HG03460 (cell line): ENCODE results near the gene RMI2.
"Not testable (repeated sequence)": the region's sequence is repeated elsewhere in the genome, so short reads cannot be mapped to it uniquely, and the experiment has no call there.

Source experiments
- ATAC-seq: cut with Tn5 transposase; IDR thresholded peaks from one replicate; pipeline ENCODE4 v1.9.1; 2021; ENCODE audit not compliant: unreplicated experiment

The RMI2 gene

GRCh38 chr16:11345040-11345862 lies at the start of gene RMI2:
TSS of gene RMI2 (plus strand) at chr16:11345459. CDS start at chr16:11345472, 13 bp downstream.
- peak; percentile 99 for ATAC-seq

GRCh38 chr16:11295672-11296071 lies 49.6 kb upstream of the RMI2 start:
- ATAC-seq, result no peak

- ATAC-seq, result no peak
Observed at GRCh38 chr16:11296351-11296705, 48.9 kb upstream of the RMI2 start.

DNA sequence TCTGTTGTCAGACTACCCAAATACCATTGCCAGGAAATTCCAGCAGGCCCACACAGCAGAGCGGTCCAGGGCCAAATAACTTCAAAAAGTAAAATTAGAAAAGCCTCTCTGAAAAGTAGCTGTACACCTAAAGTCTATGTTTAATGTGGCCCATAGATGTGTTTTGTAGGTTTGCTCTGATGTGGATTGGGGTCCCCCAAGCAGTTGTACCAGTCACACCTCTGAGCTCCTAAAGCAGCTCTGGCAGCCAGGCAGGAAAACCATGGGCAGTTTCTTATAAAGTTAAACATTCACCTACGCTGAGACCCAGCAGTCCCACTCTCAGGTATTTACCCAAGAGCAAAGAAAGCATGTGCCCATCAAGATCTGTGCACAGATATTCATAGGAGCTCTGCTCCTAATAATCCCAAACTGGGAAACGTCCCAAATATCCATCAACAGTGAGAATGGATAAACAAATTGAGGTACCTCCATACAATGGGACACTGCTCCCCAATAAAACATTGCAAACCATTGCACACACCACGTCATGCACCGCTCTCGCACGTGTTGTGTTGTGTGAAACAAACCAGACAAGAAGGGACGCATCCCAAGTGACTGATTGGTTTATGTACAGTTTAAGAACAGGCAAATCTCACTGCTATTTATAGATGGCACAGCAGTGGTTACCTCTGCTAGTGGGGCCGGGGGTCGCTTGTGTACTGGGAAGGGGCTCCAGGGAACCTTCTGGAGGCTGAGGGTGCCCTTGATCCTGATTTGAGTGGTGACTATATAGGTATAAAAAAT lies 48.4 kb upstream of the RMI2 start:
- ATAC-seq, result peak; percentile 28

- peak; percentile 74 for ATAC-seq
Observed at GRCh38 chr16:11297492-11298142, 47.6 kb upstream of the RMI2 start.

- ATAC-seq, result no peak
Observed at GRCh38 chr16:11298143-11298900, 46.9 kb upstream of the RMI2 start.

GRCh38 chr16:11298950-11299547 lies 46.2 kb upstream of the RMI2 start:
- not testable (repeated sequence) for ATAC-seq

DNA sequence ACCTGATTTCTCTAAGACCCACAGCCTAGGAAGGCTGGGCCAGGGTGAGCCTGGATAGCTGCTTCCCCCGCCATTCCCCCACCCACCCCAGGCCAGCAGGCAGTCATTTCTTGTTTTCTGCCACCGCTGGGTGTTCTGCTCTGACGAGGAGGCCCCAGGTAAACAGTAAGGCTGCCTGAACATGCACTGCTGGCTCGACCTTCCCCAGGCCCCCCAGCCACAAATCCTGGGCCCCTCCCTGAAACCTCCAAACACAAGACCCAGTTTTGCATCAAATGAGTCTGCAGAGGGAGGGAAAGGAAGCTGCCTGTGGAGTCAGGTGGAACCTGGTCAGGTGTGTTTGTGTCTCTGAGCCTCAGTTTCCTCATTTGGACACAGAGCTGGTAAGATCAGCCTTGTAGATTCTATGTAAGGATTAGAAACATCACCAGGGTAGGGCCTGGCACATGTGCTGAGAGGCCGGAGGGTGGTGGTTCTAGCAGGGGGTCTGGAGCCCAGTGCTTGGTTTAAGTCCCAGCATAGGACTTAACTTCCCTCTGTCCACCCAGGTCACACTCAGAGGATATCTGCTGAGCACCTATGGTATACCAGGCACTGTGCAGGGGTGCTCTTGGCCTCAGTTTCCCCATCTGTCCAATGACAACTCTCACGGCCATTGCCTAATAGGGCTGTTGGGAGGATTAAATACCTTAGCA lies 45.2 kb upstream of the RMI2 start:
- no peak for ATAC-seq

GRCh38 chr16:11300560-11300892 lies 44.7 kb upstream of the RMI2 start:
- ATAC-seq, result no peak

GRCh38 chr16:11301645-11302501 lies 43.4 kb upstream of the RMI2 start:
- ATAC-seq, result no peak

GRCh38 chr16:11302977-11303376 lies 42.3 kb upstream of the RMI2 start:
- ATAC-seq, result no peak

DNA sequence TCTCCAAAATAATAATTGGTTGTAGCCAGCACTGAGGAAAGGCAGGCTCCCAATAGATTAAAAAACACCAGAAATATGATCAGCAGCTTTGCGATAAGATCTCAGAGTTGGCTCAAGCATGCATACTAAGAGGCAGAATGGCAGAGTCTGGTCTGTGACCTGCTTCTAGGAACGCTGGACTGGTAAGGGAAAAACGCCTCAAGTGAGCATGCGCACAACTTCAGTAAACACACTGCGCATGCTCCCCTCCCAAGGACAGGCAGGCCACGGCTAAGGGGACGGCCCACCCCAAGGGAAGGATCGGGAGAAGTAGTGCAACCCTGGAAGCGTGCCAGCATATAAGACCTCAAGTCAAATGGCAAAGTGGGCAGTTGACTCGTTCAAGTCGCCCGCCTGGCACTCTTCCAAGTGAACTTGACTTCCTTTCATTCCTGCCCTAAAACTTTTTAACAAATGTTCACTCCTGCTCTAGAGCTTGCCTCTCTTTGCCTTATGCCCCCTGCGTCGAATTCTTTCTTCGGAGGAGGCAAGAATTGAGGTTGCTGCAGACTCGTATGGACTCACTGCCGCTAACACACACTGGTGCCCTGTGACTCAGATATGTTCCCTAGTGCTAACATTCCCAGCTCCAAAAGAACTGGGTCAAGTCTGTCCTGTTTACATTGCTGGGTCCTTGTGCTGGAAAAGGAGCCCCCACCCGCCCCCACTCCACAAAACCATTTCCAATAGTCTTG lies 41.7 kb upstream of the RMI2 start:
- no peak for ATAC-seq

DNA sequence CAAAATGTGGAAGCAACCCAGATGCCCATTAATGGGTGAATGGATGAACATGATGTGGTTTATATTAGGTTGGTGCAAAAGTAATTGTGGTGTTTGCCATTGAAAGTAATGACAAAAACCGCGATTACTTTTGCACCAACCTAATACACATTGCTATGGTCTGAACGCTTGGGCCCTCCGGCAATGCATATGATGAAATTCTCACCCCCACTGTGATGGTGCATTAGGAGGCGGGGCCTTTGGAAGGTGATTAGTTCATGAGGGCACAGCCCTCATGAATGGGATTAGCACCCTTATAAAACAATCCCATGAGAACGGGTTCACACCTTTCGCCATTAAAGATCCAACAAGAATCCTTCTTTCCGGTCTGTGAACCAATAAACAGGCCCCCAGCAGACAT lies 38.9 kb upstream of the RMI2 start:
- ATAC-seq, result no peak

- no peak for ATAC-seq
Observed at GRCh38 chr16:11306997-11307638, 38.1 kb upstream of the RMI2 start.

DNA sequence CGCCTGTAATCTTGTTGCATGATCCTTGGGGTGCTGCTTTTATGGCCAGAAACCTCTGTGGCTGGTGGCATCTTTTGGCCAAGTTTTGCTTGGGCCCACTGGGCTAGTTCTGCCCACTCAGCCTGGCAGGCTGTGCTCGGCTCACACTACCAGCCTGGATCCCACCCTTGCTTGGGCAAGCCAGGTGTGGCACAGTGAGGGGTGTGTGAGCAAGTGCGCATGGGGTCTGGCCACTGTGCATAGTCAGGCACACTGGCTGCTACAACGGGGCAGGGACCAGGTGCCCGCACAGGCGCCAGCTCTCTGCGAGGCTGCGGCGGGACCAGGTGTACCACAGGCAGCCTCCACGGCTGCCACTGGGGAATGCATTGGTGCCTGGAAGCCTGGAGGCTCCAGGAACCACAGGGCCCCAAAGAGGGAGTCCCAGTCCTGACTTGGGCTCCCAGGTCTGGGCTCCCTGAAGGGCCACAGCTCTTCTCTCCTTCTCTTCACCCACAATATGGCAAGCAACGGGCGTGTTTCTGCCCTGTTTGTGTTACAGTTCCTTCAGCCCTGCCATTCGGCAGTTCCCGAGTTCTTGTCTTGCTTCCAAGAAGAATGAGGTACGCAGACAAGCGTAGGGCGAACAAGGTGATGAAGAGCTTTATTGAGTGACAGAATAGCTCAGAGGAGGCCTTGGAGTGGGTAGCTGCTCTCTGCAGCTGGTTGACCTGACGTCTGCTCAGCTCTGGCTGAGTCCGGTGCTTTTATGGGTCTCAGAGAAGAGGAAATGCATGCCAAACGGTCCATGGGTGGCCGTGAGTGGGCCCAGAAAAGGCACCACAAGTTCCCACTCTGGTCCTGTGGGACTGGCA lies 37.4 kb upstream of the RMI2 start:
- ATAC-seq, result no peak

- ATAC-seq, result peak; percentile 35
Observed at GRCh38 chr16:11308493-11309283, 36.6 kb upstream of the RMI2 start.
